GM21737 (cell line): ENCODE measurements around the gene TMEM17.

Experiments
- ATAC-seq: cut with Tn5 transposase; IDR thresholded peaks from one replicate; pipeline ENCODE4 v1.9.1; 2021; ENCODE audit warnings: mild to moderate bottlenecking, moderate library complexity; ENCODE audit not compliant: unreplicated experiment

The TMEM17 gene

GRCh38 chr2:62474176-62474575 lies 31.8 kb downstream of the TMEM17 start:
- no peak for ATAC-seq

- no peak for ATAC-seq
Measured at GRCh38 chr2:62473246-62473827, 32.7 kb downstream of the TMEM17 start.

DNA sequence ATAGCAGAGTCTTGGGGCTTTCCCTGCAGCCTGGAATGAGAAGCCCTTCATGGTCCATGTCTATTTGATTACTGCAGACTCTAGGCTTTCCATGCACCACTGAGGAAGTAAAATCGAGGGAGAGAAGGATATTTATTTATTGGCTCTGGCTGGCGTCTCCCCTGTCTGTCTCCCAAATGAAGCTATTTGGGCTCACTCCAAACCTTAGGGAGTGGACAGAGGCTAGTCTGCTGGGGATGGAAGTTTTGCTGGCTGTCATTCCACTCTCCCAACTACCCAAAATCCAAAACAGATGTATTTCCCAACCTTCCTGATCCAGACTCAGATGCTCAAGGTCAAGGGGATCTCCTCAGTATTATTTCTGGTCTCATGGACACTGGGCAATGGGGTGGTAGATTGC lies 33.7 kb downstream of the TMEM17 start:
- ATAC-seq: no peak

- no peak for ATAC-seq
Measured at GRCh38 chr2:62471816-62472215, 34.2 kb downstream of the TMEM17 start.

GRCh38 chr2:62471404-62471803 lies 34.6 kb downstream of the TMEM17 start:
- ATAC-seq: no peak

DNA sequence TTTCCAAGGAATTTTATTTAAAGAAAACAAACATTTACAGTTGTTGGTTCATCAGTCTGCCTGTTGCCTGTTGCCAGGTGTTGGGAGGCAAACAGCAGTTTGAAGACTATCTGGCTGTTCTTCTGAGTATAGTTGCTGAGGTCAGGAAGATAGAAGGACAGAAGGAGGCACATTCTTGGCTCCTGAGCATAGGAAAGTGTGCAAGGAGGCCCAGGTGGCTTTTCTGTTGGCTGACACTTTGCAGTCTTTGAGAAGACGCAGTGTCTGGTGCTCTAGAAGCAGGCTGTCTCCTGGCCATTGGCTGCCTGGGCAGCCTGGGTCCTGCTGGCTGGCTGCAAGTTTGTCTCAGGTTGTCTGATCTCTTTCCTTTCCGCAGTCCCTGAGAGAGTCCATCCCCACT lies 36.4 kb downstream of the TMEM17 start:
- ATAC-seq: no peak

GRCh38 chr2:62469114-62469513 lies 36.9 kb downstream of the TMEM17 start:
- no peak for ATAC-seq

DNA sequence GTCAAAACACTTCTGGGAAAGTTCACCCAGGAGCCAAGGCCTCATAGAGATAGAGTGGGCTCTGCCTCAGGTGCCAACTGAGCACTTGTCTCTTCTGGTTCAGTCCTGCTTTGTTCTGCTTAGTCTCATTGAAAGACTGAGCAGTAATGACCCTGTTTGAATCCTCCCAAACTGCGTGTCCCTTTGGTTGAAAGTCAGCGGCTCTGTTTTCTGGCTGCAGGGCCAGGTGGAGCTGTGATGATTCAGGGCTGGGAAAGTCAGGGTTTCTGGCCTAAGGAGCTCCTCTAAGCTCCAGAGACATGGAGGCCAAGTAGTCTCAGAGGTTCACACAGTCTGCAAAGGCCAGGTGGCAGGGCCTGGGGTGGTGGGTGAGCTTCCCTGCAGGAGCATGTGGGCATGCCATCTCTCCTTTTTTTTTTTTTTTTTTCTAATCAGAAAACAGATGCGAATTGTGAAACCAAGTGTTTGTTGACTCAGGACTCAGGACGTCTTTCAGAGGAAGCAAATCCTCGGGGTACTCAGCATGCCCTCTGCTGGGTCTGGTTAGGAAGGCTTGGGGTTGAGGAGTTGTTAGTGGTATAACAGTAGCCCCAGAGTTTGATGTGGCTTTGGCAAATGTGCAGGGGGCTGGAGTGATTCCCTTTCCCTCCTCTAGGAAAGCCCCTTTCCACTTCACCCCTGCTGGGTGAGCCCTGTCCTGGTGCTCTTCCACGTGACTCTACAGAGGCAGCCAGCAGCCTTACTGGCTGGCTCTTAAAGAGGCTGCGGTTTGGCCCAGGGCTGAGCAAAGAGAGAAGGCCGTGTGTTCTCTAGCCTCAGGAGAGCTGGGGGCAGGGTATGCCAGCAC lies 38.3 kb downstream of the TMEM17 start:
- ATAC-seq: no peak

DNA sequence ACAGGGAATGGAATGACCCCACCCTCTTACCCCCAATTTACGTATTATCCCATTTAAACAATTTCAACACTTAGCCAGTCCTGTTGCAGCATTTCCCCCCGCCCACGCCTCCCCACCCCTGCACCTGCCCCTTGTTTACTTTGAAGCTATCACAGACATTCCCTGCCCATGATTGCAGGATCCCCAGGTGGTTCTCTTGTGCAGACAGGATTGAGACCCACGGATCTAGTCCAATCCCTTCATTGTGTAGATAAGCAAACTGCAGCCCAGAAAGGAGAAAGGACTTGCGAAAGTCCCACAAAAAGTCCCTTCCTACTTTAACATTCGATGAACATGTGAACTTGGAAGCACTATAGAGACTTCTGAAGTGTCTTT lies 38.9 kb downstream of the TMEM17 start:
- ATAC-seq: no peak

DNA sequence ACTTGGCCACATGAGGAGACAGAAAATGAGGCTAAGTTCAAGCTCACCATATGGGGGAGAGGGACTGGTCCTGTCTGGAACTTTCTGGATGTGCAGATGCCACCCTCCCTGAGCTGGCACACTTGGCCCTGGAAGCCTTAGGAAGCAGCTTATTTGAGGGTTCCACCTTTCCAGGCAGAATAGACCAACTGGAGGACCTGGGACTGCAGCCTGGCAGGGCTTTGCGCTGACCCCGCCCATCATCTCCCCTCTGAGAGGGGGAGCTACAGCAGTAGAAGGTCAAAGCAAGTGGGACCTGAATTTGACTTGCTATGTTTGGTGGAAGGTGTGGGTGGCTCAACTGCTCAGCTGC lies 39.5 kb downstream of the TMEM17 start:
- ATAC-seq: no peak

- ATAC-seq: no peak
Measured at GRCh38 chr2:62465741-62466502, 40.1 kb downstream of the TMEM17 start.

DNA sequence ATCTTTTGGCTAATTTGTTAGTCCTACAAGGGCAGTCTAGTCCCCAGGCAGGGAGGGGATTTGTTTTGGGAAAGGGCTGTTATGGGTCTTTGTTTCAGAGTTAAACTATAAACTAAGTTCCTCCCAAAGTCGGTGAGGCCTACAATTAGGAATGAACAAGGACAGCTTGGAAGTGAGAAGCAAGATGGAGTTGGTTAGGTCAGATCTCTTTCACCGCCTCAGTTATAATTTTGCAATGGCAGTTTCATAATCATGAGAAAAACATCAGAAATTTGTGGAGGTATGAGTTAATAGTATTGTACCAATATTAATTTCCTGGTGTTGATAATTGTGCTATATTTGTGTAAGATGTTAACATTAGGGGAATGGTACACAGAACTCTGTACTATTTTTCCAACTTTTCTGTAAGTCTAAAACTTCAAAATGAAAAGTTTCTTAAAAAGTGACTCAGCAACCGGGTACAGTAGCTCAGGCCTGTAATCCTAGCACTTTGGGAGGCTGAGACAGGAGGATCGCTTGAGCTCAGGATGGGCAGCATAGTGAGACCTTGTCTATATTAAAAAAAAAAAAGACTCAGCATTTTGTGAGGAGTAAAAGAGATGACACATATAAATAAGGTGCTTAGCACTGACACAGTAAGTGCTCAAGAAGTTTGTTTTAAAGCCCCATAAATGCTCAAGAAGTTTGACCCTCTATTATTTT lies 40.8 kb downstream of the TMEM17 start:
- ATAC-seq: no peak

- no peak for ATAC-seq
Measured at GRCh38 chr2:62464221-62465007, 41.6 kb downstream of the TMEM17 start.

GRCh38 chr2:62462211-62462610 lies 43.8 kb downstream of the TMEM17 start:
- ATAC-seq: no peak

- no peak for ATAC-seq
Measured at GRCh38 chr2:62461707-62462106, 44.3 kb downstream of the TMEM17 start.

- no peak for ATAC-seq
Measured at GRCh38 chr2:62461017-62461553, 44.9 kb downstream of the TMEM17 start.

GRCh38 chr2:62460175-62460574 lies 45.8 kb downstream of the TMEM17 start:
- ATAC-seq: no peak

- no peak for ATAC-seq
Measured at GRCh38 chr2:62459672-62460071, 46.3 kb downstream of the TMEM17 start.

- no peak for ATAC-seq
Measured at GRCh38 chr2:62459106-62459505, 46.9 kb downstream of the TMEM17 start.

- no peak for ATAC-seq
Measured at GRCh38 chr2:62458671-62459081, 47.3 kb downstream of the TMEM17 start.
